PC-9 (cell line): ENCODE data around the gene CEBPB.
A peak's percentile ranks its signal among the peaks of the same experiment; 100 is the strongest.

Experiments used
- EZH2 ChIP-seq: fragments of 200-600 bp; sonication (generic); IDR thresholded peaks from 2 replicates; pipeline ENCODE4 v1.8.0; 2017; ENCODE audit warnings: antibody characterized with exemption, low read depth
- TF ChIP-seq, protein P1 (sequence below): fragments of 200-600 bp; sonication (generic); conservative IDR thresholded peaks from 2 replicates; pipeline ENCODE4 v1.6.1; 2017; ENCODE audit warnings: mixed run types, antibody characterized with exemption, mild to moderate bottlenecking, moderate library complexity

DNA sequence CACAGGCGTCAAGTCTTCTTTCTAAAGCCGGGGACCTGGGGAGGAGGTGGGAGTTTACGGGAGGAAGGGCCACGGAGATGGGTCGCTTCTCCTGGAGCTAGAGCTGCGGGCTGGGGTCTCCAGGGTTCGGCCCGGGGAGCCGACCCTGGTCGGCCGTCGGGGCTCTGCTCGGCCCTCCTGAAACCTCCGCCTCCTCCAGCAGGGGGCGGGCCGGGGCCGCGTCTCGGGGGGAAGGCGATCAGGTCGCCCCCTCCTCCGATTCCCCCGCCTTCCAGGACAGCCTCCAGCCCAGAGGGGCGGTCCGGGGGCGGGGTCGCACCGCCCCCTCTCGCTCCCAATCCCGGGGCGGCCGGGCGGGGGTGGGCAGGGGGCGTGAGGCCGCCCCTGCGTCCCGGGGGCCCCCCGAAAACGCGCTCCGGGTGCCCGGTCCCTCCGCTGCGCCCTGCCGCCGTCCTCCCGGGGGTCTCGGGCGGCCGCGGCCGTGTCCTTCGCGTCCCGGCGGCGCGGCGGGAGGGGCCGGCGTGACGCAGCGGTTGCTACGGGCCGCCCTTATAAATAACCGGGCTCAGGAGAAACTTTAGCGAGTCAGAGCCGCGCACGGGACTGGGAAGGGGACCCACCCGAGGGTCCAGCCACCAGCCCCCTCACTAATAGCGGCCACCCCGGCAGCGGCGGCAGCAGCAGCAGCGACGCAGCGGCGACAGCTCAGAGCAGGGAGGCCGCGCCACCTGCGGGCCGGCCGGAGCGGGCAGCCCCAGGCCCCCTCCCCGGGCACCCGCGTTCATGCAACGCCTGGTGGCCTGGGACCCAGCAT, at the start of gene CEBPB:
- TF ChIP-seq, protein P1, sequence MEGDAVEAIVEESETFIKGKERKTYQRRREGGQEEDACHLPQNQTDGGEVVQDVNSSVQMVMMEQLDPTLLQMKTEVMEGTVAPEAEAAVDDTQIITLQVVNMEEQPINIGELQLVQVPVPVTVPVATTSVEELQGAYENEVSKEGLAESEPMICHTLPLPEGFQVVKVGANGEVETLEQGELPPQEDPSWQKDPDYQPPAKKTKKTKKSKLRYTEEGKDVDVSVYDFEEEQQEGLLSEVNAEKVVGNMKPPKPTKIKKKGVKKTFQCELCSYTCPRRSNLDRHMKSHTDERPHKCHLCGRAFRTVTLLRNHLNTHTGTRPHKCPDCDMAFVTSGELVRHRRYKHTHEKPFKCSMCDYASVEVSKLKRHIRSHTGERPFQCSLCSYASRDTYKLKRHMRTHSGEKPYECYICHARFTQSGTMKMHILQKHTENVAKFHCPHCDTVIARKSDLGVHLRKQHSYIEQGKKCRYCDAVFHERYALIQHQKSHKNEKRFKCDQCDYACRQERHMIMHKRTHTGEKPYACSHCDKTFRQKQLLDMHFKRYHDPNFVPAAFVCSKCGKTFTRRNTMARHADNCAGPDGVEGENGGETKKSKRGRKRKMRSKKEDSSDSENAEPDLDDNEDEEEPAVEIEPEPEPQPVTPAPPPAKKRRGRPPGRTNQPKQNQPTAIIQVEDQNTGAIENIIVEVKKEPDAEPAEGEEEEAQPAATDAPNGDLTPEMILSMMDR: peak; percentile 86
- no peak for TF ChIP-seq EZH2
